ENCODE measurements around the gene PMAIP1. TPM values are rescaled to one million over a fixed set of nuclear protein-coding genes. Genes with fewer than 3 reads are reported as not detected.

PMAIP1 gene
- total RNA-seq, 2 experiments from 2014 or later, result 22.9 to 23.3 TPM

DNA sequence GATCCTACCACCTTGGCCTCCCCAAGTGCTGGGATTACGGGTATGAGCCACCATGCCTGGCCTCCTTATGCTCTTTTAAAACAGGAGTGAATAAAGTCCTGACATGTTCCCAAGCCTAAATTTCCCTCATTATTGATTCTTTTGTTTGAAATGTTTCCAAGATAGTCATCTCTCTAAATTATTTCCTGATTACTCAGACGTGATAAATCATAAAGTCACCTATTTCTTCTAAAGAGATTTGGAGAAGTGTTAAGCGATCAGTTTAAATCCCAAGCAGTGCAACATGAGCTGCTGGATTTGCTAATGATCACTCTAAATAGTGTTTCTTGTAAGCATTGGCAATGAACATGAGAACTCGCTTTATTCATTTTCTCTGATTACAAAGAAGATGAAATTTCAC, 51.8 kb downstream of the PMAIP1 start:
- DNase-seq (ENCODE audit: low spot score), result no peak
- Histone ChIP-seq H3K9me3 (ENCODE audit: low read length) (no peaks in the 10 kb centered on the region), H3K4me2 (ENCODE audit: low read length) (no peak overlapping the region), H3K9me2 (ENCODE audit: insufficient read depth, low read length) (no peaks in the 10 kb centered on the region), H3K4me3 (ENCODE audit: low read depth, low read length, poor library complexity, severe bottlenecking) (no peak overlapping the region), H3K36me3 (ENCODE audit: insufficient read depth, low read length) (no peaks in the 10 kb centered on the region), H3K4me1 (ENCODE audit: insufficient read depth, low read length, poor library complexity, severe bottlenecking) (peaks cover 14% of the 10 kb centered on the region), H3K79me2 (ENCODE audit: insufficient read depth, low read depth, low read length) (no peaks in the 10 kb centered on the region), H2AFZ (ENCODE audit: low read length) (no peak overlapping the region), H3K27ac (ENCODE audit: low read depth, low read length, poor library complexity, severe bottlenecking) (no peak overlapping the region), H4K20me1 (ENCODE audit: insufficient read depth, low read length) (no peaks in the 10 kb centered on the region)
- TF ChIP-seq EZH2phosphoT487 (IDR thresholded peaks at IDR 0.05; ENCODE audit: borderline replicate concordance, low read depth, low read length) (no peak), CTCF (conservative IDR thresholded peaks at IDR 0.05; ENCODE audit: low read length) (no peak)
- intact Hi-C loops (cut with micrococcal nuclease; ENCODE audit: unreplicated experiment), result no loop called here
- POLR2A ChIA-PET, result interaction anchor here (1.4 kb wide), 1 partner anchor 281 kb away, joined by 3 read pairs; no protein-coding TSS in a partner anchor
- no TSS peak for BruUV-seq (replicated peaks)
- CTCF ChIA-PET (ENCODE audit: unreplicated experiment), result no interaction called here

DNA sequence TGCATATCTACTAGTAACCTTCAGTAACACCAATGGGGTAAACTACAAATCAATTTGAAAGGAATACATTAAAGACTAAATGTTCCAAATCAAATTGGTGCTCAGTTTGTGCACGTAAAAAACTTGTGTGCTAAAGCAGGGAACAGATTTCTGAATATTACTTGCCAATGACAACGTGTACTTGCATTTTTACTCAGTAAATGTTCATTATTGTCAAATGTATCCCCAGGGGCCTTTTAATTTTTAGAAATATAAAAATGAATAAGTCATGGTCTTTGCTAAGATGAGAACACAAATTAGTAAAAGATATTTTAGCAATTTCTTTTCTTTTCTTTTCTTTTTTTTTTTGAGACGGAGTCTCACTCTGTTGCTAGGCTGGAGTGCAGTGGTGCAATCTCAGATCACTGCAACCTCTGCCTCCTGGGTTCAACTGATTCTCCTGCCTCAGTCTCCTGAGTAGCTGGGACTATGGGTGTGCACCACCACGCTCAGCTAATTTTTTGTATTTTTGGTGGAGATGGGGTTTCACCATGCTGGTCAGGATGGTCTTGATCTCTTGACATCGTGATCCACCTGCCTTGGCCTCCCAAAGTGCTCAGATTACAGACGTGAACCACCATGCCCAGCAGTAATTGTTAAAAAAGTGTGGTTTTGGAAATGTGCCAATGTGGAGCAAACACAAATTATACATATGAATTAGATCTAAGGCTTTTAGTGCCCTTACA, 52.6 kb downstream of the PMAIP1 start:
- intact Hi-C loops (cut with micrococcal nuclease; ENCODE audit: unreplicated experiment), result no loop called here
- Histone ChIP-seq H2AFZ (ENCODE audit: low read length) (no peak overlapping the region; the same call in 1 of the 2 replicates), H3K9me3 (ENCODE audit: low read length) (no peaks in the 10 kb centered on the region), H3K79me2 (ENCODE audit: insufficient read depth, low read depth, low read length) (no peaks in the 10 kb centered on the region), H3K4me3 (ENCODE audit: low read depth, low read length, poor library complexity, severe bottlenecking) (no peak overlapping the region), H3K4me1 (ENCODE audit: insufficient read depth, low read length, poor library complexity, severe bottlenecking) (peaks cover 18% of the 10 kb centered on the region), H3K27ac (ENCODE audit: low read depth, low read length, poor library complexity, severe bottlenecking) (no peak overlapping the region), H3K9me2 (ENCODE audit: insufficient read depth, low read length) (no peaks in the 10 kb centered on the region), H3K36me3 (ENCODE audit: insufficient read depth, low read length) (no peaks in the 10 kb centered on the region), H4K20me1 (ENCODE audit: insufficient read depth, low read length) (no peaks in the 10 kb centered on the region), H3K4me2 (ENCODE audit: low read length) (no peak overlapping the region)
- no peak for DNase-seq (ENCODE audit: low spot score)
- BruUV-seq (replicated peaks), result no TSS peak
- POLR2A ChIA-PET, result interaction anchor here (0.6 to 2.2 kb wide), 3 partner anchors 53 to 611 kb away, joined by 3 to 8 read pairs (median 3); partner anchors contain the start of gene PMAIP1
- TF ChIP-seq CTCF (conservative IDR thresholded peaks at IDR 0.05; ENCODE audit: low read length) (no peak), EZH2phosphoT487 (IDR thresholded peaks at IDR 0.05; ENCODE audit: borderline replicate concordance, low read depth, low read length) (no peak)
- CTCF ChIA-PET (ENCODE audit: unreplicated experiment), result no interaction called here

Other genes starting within 250 kb of the PMAIP1 start
- 0.08 and 0.16 TPM in 2 replicates for gene CCBE1, start 202.6 kb upstream of the PMAIP1 start, total RNA-seq (2014; rRNA removed; shearing (Covaris generic))
- 0.70 and 0.85 TPM in 2 replicates for gene CCBE1, start 202.6 kb upstream of the PMAIP1 start, total RNA-seq (2022)